Posterior cingulate gyrus (tissue), 11 donors: ENCODE measurements around the gene FAM8A1.

Experiments
- DNase-seq, 10 donors: peaks; one replicate each; pipeline versions ENCODE4 v3.0.0 to v3.0.0-alpha.2; 2020 to 2021; ENCODE audit warnings: mixed read lengths in 3 of 10
- intact Hi-C: fragments of 100-400 bp; cut with DNase I; formaldehyde crosslinking; loops from one replicate; pipeline ENCODE4 v1.15.1; 2023

FAM8A1 gene

DNA sequence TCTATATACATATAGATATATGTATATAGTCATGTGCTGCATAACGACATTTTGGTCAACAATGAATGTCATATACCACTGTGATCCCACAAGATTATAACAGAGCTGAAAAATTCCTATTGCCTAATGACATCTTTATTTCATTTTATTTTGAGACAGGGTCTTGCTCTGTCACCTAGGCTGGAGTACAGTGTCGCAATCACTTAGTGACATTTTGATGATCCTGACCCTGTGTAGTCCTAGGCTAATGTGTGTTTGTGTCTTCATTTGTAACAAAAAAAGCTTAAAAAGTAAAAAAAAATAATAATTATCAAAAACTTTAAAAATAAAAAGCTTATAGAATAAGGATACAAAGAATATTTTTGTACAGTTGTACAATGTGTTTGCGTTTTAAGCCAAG, 4.0 kb upstream of the FAM8A1 start:
- no peak for DNase-seq
- intact Hi-C loops = no loop called here

DNA sequence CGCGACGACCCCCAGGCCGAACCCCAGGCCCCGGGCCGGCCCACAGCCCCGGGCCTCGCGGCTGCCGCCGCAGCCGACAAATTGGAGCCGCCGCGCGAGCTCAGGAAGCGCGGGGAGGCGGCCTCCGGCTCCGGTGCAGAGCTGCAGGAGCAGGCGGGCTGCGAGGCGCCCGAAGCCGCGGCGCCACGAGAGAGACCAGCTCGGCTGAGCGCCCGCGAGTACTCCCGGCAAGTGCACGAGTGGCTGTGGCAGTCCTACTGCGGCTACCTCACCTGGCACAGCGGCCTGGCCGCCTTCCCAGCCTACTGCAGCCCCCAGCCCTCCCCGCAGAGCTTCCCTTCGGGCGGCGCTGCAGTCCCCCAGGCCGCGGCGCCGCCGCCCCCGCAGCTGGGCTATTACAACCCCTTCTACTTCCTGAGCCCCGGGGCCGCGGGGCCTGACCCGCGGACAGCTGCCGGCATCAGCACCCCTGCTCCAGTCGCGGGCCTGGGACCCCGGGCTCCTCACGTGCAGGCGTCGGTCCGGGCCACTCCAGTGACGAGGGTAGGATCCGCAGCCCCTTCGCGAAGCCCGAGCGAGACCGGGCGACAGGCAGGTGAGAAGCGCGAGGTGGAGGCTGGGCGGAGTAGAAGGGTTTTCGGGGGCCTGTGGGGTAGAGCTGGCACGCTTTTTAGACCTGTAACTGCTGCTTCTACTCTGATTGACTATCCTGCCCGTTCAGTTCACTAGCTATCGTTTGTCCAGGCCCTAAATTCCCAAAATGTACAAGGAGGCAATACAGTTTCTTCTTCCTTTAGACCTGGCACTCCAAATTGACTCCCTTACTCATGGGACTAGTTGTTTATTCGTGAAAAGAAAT, 654 bp downstream of the FAM8A1 start:
- intact Hi-C loops = loop anchor here (2.0 to 5.0 kb wide), 2 partner anchors 106 to 202 kb away; partner anchors contain the start of gene NUP153
- DNase-seq = peak in 7 of 10 donors; percentile 28 to 90 (median 48)

DNA sequence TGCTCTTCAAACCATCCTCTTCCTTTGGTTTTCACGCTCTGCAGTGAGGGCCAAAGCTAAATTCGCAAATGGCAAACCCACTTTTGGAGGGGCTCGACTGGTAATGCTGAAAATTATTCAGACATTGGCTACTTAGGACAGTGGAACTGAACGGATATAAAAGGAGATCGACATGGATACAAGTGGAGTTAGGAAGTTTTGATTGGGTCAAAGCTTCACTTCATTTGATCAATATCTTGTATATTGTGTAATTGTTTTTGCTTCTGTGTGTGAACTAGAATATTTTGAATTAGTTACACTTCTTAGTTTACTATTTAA, 1.2 kb downstream of the FAM8A1 start:
- intact Hi-C loops = loop anchor here (2.0 to 5.0 kb wide), 2 partner anchors 105 to 201 kb away; partner anchors contain the start of gene NUP153
- no peak for DNase-seq

DNA sequence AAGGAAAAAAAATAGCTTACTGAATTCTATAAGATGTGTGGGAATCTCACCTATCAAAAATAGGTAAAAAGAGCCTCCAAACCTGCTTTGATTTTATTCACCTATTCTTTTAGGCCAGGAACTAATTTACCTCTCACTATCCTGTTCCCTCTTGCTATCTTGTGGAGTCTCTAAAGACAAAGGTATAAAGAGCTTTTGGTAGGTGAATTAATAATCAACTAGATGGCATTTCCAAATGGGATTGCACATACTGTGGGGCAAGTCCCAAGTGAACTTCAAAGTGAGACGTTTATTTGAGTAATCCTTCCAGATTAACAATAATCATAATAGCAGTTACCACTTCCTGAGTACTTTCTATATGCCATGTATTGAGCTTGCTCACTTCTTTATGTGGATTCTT, 2.8 kb downstream of the FAM8A1 start:
- intact Hi-C loops = loop anchor here (5.0 kb wide), 1 partner anchor 199 kb away; no protein-coding TSS in a partner anchor
- DNase-seq = no peak

DNA sequence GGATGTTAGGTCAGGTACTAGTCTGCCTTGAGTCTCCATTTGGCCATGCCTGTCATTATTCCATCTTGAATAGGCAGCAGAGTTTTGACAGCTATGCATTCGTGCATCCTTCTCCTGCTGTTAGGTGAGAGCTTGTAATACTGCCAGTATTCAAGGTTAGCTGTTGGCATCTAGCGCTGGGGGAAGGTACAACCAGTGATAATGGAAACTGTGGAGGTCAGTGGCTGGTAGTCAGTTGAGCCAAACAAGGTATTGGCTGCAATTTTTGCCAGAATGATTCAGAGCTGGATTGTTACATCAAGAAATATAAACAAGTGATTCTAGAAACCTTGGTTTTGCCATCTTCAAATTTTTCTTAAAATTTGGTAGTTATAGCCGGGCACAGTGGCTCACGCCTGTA, 6.5 kb downstream of the FAM8A1 start:
- DNase-seq = no peak
- intact Hi-C loops = no loop called here

DNA sequence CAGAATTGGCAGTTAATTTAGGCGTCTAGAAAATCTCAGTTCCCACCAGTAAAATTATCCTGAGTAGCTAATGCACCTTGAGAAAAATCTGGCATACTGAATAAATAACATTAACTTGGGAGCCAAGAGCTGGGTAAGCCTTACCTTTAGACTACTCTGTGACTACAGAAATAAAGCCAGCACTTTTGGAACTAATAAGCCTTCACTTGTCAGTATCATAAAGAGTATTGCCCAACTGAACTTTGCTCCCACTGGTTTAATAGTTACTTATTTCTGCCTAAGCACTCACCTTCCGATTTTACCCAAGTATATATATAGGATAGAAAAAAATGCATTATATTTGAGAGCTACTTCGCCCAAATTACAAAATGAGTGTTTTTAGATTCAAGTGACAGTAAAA, 10.7 kb downstream of the FAM8A1 start:
- intact Hi-C loops = no loop called here
- DNase-seq = no peak

DNA sequence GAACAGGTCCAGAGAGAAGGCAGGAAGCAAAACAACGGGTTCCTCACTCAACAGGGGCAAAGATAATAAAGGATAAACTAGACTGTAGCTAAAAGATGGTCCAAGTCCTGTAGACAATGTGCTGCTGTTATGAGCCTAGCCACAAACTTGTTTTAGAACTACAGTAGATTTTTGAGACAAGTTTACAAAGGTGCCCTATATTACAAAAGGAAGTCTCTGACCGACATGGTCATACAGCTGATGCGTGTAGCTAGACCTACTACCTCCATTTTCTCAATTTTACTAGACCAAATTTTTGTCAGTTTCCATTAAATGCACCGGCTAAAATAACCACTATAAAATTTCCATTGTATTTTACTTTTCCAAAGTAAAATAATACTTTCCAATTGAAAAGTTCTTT, 11.9 kb downstream of the FAM8A1 start:
- intact Hi-C loops = no loop called here
- DNase-seq = no peak

DNA sequence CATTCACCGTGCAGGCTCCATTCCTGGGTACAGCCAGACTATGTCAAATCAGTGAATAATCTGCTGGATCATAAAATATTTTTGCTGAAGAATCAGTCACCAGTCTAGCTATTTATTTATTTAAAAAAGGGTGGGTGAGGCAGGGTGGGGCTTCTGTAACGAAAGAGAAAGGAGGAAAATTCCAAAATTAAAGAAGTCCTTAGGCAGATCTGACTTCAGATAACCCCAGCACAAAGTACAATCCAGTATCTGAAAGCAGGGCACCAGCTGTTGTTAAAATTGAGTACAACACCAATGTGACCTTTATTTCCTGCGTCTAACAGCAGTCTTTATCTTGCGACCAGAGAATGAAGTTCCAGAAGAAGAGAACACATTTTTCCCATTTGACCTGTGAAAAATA, 15.7 kb downstream of the FAM8A1 start:
- intact Hi-C loops = no loop called here
- no peak for DNase-seq

DNA sequence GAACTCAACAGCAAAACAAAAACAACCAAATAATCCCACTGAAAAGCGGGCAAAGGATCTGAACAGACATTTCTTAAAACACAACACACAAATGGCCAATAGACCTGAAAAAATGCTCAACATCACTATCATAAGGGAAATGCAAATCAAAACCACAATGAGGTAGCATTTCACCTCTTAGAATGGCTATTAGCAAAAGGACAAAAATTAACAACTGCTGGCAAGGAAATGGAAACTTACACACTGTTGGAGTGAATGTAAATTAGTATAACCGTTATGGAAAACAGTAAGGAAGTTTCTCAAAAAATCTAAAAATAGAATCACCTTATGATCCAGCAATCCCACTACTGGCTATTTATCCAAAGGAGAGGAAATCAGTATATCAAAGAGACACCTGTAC, 20.9 kb downstream of the FAM8A1 start:
- intact Hi-C loops = no loop called here
- no peak for DNase-seq

DNA sequence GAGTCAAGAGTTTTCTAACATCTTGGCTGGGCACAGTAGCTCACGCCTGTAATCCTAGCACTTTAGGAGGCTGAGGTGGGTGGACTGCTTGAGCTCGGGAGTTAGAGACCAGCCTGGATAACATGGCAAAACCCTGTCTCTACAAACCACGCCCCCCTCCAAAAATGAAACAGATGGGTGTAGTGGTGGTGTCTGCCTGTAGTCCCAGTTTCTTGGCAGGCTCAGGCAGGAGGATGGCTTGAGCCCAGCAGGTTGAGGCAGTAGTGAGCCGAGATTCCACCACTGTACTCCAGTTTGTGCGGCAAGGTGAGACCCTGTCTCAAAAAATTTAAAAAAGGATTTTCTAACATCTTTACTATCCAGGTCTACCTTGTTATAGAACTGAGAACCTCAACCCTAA, 22.0 kb downstream of the FAM8A1 start:
- intact Hi-C loops = no loop called here
- no peak for DNase-seq

DNA sequence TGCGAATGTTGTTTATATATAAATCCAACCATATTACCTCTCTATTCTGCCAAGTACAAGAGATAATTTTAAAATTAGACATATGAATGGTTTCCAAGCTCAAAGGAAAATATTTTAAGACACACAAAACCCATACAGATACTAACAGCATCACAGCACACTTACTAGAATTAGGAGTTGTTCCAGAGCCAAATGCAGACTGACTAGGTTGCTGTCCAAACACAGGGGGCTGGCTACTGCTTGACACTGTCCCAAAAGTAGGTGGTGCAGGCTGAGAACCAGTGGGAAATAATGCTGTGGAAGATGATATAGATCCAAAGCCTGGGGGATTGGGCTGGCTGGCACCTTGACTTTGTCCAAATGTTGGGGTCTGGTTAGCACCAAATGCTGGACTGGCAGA, 24.3 kb downstream of the FAM8A1 start:
- intact Hi-C loops = no loop called here
- DNase-seq = no peak

DNA sequence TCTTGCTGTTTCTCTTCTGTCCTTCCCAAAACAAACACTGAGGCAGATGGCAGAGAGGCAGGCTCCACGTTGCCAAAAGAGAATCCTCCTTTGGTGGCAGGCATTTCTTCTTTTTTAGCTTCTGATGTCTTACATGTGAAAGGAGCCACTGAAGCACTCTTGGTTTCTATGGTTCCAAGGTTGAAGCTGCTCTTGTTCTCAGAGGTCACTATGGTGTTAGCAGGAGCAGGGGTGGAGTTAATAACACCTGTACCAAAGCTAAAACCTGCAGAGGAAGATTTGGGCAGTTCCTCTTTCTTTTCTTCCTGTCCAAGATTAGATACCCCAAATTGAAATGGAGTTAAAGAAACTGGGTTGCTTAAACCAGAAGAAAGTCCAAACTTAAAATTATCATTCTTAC, 28.8 kb downstream of the FAM8A1 start:
- intact Hi-C loops = no loop called here
- DNase-seq = no peak

DNA sequence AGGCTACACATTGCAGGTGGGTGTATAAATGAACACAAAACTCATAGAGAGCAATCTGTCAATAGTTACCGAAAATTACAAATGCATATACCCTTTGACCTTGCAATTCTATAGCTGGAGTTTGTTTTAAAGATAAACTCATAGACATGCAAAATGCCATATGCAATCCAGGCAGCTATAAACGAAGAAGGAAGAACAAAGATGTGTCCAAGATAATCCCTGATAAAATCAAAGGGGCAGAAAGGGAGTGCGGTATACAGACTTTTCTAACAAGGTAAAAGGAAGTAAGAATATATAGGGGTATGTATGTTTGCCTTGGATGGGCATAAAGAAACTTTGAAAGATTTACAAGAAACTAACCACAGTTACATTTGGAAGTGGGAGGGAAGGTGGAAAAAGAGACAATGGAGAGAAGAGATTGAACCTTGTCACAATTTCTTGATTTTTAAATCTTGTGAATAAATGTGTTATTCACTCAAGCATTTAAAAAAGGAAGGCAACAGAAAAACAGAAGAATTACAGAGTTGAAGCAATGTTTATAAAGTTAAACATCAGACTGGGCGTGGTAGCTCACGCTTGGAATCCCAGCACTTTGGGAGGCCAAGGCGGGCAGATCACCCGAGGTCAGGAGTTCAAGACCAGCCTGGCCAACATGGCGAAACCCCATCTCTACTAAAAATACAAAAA, 29.9 kb downstream of the FAM8A1 start:
- no peak for DNase-seq
- intact Hi-C loops = no loop called here

DNA sequence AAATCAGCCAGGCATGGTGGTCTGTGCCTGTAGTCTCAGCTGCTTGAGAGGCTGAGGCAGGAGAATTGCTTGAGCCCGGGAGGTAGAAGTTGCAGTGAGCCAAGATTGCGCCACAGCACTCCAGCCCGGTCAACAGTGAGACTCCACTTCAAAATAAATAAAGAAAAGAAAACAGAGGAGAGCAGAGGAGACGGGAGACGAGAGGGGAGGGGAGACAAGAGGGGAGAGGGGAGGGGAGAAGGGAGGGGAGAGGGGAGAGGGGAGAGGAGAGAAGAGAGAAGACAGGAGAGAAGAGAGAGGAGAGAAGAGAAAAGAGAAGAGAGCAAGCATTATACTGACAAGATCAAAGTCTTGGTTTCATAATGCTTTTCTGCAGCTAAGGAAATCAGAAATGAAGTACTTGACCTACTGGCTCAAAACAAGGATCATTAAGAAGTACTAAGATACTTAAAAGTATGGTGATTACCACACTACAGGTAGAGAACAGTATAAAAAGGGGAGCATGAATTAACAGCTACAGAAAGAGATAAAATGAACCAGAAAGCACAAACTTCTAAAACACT, 30.5 kb downstream of the FAM8A1 start:
- intact Hi-C loops = no loop called here
- DNase-seq = no peak

DNA sequence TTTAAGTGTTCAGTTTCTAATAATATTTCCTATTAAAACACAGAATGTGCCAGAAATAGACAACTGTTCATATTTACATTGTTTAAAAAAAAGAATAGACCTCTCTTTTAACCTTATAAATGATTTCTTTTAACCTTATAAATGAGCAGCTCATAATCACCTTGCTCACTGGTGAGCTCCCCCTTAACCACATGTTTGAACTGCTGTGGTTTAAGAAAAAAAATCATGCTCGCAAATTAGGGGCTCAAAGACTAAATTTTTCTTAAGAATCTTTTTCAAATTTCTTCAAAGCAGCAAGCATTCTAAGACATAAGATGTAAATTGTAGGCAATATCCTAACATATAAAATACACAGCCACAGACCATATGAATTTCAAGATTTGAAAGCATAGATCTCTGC, 32.8 kb downstream of the FAM8A1 start:
- intact Hi-C loops = no loop called here
- DNase-seq = no peak

DNA sequence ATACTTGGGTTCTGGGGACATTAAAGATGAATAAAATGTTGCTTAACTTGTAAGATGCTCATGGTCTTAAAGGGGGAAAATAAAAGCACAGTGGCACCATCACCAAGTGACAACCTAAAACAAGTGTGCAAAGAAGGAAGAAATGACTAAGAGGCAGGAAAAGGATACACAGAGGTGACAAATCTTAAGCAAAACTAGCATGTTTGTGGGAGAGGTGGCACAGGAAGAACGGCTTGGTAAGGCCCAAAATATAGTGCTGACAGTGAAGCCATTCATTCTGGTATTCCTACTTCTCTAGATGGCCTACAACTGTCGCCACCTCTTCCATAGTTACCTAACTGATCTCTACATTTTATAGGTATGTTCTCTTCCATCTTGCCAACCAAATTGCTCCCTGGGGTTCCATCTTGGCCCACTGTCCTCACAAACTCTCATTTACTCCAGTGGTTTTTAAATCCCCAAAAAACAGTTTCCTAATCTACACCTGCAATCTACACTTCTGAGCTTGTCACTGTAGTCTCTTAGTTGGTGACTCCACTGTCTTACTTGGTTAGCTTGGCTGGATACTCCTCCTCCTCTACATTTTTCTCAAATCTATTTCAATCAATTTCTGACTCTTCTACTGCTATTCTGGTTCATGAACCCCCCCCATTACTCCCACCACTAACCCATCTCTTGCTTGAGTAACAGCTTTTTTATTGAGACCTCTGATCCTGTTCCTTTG, 33.5 kb downstream of the FAM8A1 start:
- intact Hi-C loops = no loop called here
- DNase-seq = no peak

DNA sequence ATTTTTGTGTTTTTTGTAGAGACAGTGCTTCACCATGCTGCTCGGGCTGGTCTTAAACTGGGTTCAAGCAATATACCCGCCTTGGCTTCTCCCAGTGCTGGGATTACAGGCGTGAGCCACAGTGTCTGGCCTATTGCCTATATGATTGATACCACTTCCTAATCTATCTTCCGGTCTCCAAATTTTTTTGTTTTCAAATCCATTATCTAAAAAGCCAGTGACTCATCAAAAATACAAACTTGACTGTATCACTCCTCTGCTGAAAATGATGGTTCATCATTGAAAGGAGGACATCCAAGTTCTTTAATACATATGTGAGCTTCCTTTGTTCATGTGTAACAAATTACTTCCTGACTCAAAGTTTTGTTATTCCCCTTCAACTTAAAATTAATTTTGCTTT, 35.5 kb downstream of the FAM8A1 start:
- intact Hi-C loops = no loop called here
- no peak for DNase-seq

DNA sequence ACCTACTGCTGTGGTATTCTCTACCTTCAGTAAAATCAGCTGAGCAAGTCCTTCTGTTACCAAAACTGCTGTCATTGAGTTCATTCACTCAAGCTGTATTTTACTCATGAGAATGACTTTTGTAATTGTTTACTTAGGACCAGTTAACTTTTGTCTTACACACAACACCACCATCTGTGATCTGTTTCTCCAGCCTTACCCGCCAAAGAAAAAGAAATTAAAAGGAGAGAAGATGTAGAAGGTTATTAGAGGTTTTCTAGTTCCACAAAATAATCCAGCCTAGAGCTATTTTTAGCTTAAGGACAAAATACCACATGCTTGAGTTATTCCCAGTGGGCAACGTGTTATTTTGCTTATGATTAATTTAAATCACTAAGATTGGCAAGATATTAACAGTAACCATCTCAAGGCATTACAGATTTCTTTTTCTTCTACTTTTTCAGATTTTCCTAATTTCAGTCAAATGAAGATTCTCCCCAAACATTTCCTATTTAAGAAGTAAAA, 38.2 kb downstream of the FAM8A1 start:
- no peak for DNase-seq
- intact Hi-C loops = no loop called here

DNA sequence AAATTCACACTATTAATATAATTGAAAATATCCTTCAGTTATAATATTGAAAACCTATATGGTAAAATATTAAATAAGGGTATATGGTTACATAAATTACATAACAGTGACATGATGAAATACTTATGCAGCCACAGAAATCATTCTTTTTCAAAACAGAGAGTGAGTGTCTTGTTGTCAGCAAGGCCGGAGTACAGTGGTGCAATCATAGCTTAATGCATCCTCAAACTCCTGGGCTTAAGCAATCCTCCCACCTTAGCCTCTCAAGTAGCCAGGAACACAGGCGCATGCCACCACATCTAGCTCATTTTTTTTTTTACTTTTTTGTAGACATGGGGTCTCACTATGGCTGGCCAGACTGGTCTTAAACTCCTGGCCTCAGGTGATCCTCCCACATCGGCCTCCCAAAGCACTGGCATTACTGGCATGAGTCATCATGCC, 40.4 kb downstream of the FAM8A1 start:
- no peak for DNase-seq

DNA sequence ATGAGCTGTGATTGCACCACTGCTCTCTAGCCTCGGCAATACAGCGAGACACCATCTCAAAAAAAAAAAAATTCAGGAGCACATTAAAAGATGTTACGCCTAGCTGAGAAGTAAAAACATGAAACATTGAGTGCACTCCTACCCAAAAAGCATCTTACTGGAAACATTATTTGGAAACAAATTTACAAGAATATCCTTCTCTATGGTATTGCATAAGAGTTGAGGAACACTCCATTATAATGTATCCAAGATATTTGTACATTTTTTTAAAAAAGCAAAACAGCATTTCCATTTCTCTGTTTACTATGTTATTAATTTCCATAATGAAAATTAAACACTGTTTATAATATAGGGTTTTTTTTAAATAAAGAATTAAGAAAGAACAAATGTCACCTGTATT, 48.6 kb downstream of the FAM8A1 start:
- intact Hi-C loops = no loop called here
- no peak for DNase-seq

More for the DNA sequence above, 40.4 kb downstream of the FAM8A1 start:
- intact Hi-C loops = no loop called here
